ENCODE measurements around the gene FNDC3B.
A peak's percentile ranks its signal among the peaks of the same experiment; 100 is the strongest.

The FNDC3B gene

DNA sequence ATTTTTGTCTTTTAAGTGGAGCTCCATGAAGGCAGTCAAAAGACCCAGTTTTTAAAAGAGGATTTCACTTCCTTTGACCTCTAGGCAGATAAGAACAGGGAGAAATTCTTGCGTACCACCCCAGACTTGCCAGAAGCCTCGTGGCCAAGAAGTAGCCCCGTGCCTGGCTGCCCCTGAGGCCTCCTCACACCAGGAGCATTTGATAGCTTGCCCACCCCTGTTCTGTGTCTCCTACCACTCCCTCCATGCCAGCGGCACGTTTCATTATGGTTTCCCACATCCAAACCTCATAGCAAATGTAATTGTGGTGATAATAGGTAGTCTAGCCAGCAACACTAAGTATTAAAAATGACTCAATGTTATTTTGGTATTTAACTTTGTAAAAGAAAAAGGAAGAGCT, 301.2 kb downstream of the FNDC3B start:
- FAIRE-seq (no peak), DNase-seq (ENCODE audit: insufficient read length) (no peak)
- TF ChIP-seq TAF1 (IDR thresholded peaks at IDR 0.05; ENCODE audit: borderline replicate concordance, low read depth, low read length) (no peak), POLR2AphosphoS5 (IDR thresholded peaks at IDR 0.05; ENCODE audit: low read depth, low read length) (no peak), POLR2A (IDR thresholded peaks at IDR 0.05; ENCODE audit: low read depth, low read length) (no peak)

DNA sequence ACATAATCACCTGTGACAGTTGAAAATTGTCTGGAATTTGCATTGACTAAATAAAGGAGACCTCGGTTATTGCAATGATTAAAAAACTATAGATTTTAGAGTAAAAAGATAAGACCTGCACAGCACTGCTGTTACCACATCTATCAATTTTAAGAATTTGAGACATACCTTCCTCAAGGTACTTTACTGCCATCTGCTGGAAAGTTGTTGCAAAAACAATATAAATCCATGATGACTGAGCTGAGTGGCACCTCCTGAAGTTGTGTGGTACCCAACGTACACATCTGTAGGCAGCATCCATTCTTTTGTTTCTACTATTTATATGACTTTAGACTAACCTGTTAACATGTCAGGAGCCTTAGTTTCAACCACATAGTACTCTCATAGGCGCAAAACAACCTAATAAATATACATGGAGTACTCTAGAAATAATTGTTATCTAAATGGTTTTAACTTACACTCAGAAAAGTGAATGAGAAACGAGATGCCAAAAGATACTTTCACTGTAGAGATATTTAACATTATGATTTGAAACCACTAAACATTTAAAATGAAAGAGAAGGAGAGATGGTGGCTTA, 302.2 kb downstream of the FNDC3B start:
- TF ChIP-seq POLR2A (IDR thresholded peaks at IDR 0.05; ENCODE audit: low read depth, low read length) = no peak
- no peak for TF ChIP-seq TAF1 (IDR thresholded peaks at IDR 0.05; ENCODE audit: borderline replicate concordance, low read depth, low read length)
- TF ChIP-seq POLR2AphosphoS5 (IDR thresholded peaks at IDR 0.05; ENCODE audit: low read depth, low read length) = no peak
- FAIRE-seq (peak; percentile 77), DNase-seq (ENCODE audit: insufficient read length) (no peak)

DNA sequence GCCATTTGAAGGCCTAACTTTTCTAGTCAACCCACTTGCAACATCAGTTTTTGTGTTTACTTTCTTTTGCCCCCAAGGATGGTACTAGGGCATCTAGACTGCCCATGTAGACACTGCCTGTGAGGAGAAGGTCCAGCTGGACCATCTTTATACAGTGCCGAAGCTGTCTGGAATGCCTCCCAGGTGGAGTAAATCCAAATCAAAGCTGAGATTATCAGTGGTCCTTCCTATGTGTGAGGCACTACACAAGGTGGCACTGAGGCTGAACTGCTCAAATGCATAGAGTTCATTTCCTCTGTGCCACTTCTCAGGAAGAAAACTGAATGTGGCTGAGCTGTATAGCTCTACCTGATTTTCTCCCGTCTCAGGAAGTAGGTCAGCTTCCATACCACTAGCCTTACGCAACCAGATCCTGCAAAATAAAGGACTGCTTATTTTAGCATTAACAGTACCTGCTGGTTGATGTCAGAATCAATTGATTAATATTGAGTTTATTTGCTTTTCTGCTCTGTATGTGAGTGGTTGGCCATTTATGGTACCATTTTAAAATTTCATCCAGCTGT, 302.8 kb downstream of the FNDC3B start:
- DNase-seq (ENCODE audit: insufficient read length) (no peak), FAIRE-seq (no peak)
- TF ChIP-seq POLR2A (IDR thresholded peaks at IDR 0.05; ENCODE audit: low read depth, low read length) = no peak
- TF ChIP-seq TAF1 (IDR thresholded peaks at IDR 0.05; ENCODE audit: borderline replicate concordance, low read depth, low read length) = no peak
- TF ChIP-seq POLR2AphosphoS5 (IDR thresholded peaks at IDR 0.05; ENCODE audit: low read depth, low read length) = no peak

DNA sequence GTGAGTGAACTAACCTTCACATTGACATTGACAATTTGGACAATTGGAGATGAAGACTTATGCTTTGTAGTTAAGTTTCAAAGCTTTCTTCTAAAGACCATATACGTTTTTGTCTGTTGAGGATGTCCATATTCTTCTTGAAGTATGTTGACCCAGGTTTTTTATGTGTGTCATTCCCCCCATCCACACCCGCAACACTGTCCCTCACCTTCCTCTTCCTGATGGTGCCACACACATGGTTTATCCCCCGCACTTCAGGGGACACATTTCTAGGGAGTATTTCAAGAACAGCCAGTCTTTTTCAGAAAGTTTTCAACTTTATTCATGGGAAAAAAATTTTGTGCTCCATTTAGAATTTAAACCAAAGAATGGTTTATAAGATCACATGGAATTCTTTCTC, 303.7 kb downstream of the FNDC3B start:
- FAIRE-seq = no peak
- TF ChIP-seq POLR2AphosphoS5 (IDR thresholded peaks at IDR 0.05; ENCODE audit: low read depth, low read length) (no peak), TAF1 (IDR thresholded peaks at IDR 0.05; ENCODE audit: borderline replicate concordance, low read depth, low read length) (no peak), POLR2A (IDR thresholded peaks at IDR 0.05; ENCODE audit: low read depth, low read length) (no peak)
- DNase-seq (ENCODE audit: insufficient read length) = no peak

DNA sequence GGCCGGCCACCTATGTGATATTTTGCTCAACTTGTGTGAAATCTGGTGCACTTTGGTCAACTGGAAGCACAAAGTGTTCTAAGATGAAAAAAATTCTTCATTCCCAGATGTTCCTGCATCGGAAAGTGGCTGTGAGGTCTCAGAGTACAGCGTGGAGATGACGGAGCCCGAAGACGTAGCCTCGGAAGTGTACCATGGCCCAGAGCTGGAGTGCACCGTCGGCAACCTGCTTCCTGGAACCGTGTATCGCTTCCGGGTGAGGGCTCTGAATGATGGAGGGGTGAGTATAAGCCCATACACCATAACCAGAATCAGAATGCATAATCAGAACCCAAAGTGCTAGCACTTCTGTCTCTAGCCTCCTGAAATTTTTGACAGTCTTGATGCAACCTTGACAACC, 304.6 kb downstream of the FNDC3B start:
- TF ChIP-seq TAF1 (IDR thresholded peaks at IDR 0.05; ENCODE audit: borderline replicate concordance, low read depth, low read length) = no peak
- no peak for TF ChIP-seq POLR2AphosphoS5 (IDR thresholded peaks at IDR 0.05; ENCODE audit: low read depth, low read length)
- TF ChIP-seq POLR2A (IDR thresholded peaks at IDR 0.05; ENCODE audit: low read depth, low read length) = no peak
- DNase-seq (ENCODE audit: insufficient read length) = no peak
- FAIRE-seq = no peak

DNA sequence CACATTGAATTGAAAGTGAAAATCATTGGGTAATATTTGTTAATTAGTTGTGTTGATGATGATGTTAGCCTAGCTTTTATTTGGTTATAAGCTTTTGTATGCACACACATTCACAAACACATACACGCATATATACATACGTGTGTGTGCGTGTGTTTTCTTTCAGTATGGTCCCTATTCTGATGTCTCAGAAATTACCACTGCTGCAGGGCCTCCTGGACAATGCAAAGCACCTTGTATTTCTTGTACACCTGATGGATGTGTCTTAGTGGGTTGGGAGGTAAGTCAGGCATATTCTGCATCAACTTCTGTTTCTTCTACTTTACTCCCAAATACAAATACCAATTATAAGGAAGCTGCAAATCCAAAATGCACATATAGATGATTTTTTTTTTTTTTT, 306.8 kb downstream of the FNDC3B start:
- FAIRE-seq (no peak), DNase-seq (ENCODE audit: insufficient read length) (no peak)
- TF ChIP-seq TAF1 (IDR thresholded peaks at IDR 0.05; ENCODE audit: borderline replicate concordance, low read depth, low read length) (no peak), POLR2AphosphoS5 (IDR thresholded peaks at IDR 0.05; ENCODE audit: low read depth, low read length) (no peak), POLR2A (IDR thresholded peaks at IDR 0.05; ENCODE audit: low read depth, low read length) (no peak)

DNA sequence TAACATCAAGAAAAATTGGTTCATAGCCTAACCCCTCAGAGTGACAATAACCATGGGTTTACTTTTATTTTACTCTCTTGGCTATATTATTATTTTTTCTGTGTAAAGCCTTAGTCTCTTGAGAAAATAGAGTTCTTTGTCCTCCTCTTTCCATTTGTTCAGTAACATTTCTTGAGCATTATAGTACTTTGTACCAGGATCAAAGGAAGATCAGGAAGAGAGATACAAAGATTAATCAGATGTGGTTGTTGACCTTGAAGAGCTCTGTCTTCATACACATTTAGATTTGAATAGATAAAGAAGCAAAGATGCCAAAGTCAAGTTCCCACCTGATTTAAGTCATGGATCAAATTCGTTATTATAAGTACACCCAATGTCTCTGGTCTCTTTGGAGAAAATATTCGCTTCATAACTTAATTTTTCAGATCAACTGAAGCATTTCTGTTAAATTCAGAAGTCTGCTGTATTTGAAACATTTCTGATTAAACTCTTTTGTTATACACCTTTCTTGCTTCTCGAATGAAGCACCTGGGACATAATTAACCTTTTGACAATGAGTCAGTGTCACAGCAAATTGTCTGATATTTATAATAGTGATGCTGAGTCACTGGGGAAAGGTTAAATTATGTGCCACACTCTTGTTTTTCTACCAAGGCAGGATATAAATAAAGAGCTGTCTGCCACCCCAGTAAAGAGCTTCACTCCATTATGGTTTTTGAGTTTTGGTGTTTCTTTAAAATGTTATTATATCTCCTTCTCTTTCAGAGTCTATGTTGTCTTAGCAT, 308.7 kb downstream of the FNDC3B start:
- FAIRE-seq = no peak
- DNase-seq (ENCODE audit: insufficient read length) = no peak
- no peak for TF ChIP-seq POLR2A (IDR thresholded peaks at IDR 0.05; ENCODE audit: low read depth, low read length)
- no peak for TF ChIP-seq POLR2AphosphoS5 (IDR thresholded peaks at IDR 0.05; ENCODE audit: low read depth, low read length)
- TF ChIP-seq TAF1 (IDR thresholded peaks at IDR 0.05; ENCODE audit: borderline replicate concordance, low read depth, low read length) = no peak

DNA sequence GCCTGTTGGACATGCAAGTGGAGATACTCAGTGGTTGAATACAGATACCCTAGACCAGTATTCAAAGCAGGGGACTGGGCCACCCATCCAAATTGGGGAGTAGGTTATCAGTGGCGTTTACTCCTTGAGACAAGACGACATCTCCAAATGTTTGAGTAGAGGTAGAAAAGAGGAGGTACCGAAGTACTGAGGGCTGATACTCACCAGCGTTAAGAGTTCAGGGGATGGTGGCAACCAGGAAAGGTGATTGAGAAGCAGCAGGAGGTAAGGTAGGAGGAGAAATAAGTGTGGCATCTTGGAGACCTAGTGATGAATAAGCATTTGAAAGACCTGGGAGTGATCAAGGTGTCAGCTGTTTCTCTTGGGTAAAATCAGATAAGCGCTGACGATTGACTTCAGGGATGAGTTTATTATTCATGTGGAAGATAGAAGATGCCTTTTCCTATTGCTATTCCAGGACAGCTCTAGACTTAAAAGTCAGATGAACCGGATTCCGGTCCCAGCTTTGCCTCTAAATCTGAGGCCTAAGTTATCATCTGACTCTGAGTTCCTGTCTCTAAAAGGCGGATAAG, 312.6 kb downstream of the FNDC3B start:
- FAIRE-seq = no peak
- DNase-seq (ENCODE audit: insufficient read length) = no peak
- TF ChIP-seq TAF1 (IDR thresholded peaks at IDR 0.05; ENCODE audit: borderline replicate concordance, low read depth, low read length) (no peak), POLR2A (IDR thresholded peaks at IDR 0.05; ENCODE audit: low read depth, low read length) (no peak), POLR2AphosphoS5 (IDR thresholded peaks at IDR 0.05; ENCODE audit: low read depth, low read length) (no peak)

DNA sequence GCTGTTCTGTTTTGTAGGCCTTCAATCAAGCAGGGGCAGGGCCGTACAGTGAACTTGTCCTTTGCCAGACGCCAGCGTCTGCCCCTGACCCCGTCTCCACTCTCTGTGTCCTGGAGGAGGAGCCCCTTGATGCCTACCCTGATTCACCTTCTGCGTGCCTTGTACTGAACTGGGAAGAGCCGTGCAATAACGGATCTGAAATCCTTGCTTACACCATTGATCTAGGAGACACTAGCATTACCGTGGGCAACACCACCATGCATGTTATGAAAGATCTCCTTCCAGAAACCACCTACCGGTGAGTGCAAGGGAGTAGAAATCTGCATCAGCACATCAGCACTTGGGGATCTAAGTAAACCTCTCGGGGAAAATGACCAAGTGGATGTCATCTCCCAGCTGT, 313.4 kb downstream of the FNDC3B start:
- no peak for FAIRE-seq

DNA sequence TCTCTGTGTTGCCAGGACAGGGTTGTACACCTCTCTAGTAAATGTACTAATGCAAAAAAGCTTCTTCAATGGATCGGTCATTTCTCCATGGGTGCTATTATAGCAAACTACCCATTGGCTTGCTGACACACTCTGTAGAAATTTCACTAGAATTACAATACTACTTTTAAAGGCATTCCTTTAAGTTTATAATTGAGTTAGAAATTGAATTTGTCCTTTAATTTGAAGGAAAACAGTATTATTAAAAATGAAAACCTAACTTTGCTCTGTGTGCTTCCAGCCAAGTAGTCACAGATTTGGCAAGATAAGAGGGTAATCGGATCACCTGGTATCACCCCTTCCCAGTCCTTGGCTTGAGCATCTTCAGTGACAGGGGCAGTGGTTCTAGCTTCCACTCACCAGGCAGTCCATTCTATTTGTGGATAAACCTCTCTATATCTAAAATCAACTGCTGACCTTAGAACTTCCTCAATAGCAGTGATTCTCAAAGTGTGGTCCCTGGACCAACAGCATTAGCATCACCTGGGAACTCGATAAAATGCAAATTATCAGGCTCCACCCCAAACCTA, 315.6 kb downstream of the FNDC3B start:
- DNase-seq (ENCODE audit: insufficient read length) = no peak
- TF ChIP-seq POLR2A (IDR thresholded peaks at IDR 0.05; ENCODE audit: low read depth, low read length) (no peak), POLR2AphosphoS5 (IDR thresholded peaks at IDR 0.05; ENCODE audit: low read depth, low read length) (no peak), TAF1 (IDR thresholded peaks at IDR 0.05; ENCODE audit: borderline replicate concordance, low read depth, low read length) (no peak)
- FAIRE-seq = no peak

More for the DNA sequence above, 313.4 kb downstream of the FNDC3B start:
- DNase-seq (ENCODE audit: insufficient read length) = no peak
- TF ChIP-seq POLR2AphosphoS5 (IDR thresholded peaks at IDR 0.05; ENCODE audit: low read depth, low read length) (no peak), TAF1 (IDR thresholded peaks at IDR 0.05; ENCODE audit: borderline replicate concordance, low read depth, low read length) (no peak), POLR2A (IDR thresholded peaks at IDR 0.05; ENCODE audit: low read depth, low read length) (no peak)

DNA sequence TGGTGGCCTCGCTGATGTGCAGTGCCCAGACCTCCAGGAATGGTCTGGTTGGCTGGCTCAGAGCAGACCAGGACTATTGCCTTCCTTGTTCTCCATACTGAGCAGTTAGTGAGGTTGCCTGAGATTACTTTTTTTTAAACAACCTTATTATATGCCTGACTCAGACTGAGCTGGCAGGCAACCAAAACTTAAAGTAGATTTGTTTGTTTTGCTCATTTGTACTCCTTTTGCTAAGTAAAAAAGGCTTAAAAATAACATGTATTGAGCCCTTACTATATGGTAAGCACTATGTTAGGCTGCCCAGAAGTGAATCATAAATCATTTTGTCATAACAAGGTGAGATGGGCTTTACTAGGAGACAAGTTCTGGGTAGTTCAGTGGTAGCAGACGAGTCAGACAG, 316.5 kb downstream of the FNDC3B start:
- TF ChIP-seq POLR2AphosphoS5 (IDR thresholded peaks at IDR 0.05; ENCODE audit: low read depth, low read length) (no peak), POLR2A (IDR thresholded peaks at IDR 0.05; ENCODE audit: low read depth, low read length) (no peak), TAF1 (IDR thresholded peaks at IDR 0.05; ENCODE audit: borderline replicate concordance, low read depth, low read length) (no peak)
- FAIRE-seq = no peak
- no peak for DNase-seq (ENCODE audit: insufficient read length)

Measured in GM12892 (cell line).